Measurements from ENCODE around the gene FBXL17. TPM values are rescaled to one million over a fixed set of nuclear protein-coding genes. Genes with fewer than 3 reads are reported as not detected.

The FBXL17 gene
- total RNA-seq, 5 donors from 2014 or later (not counting 1 experiment from before 2014, with no cell fraction given): 20.4 to 30.1 (median 22.1) TPM

- Histone ChIP-seq H3K27me3 (replicated peaks in 1 of 2; ENCODE audit: control insufficient read depth in 2 of 2, extremely low read depth in 1 of 2, insufficient read depth in 2 of 2, low read length in 1 of 2) (no peaks in the 10 kb centered on the region), H3K27ac (ENCODE audit: low read length) (no peak overlapping the region), H3K4me1 (ENCODE audit: control insufficient read depth in 1 of 2, extremely low read depth in 1 of 2, insufficient read depth in 2 of 2, low read length in 2 of 2) (peaks cover 0 to 28% of the 10 kb centered on the region in 2 experiments), H3K36me3 (ENCODE audit: control insufficient read depth in 2 of 2, extremely low read depth in 1 of 2, insufficient read depth in 1 of 2, low read length in 1 of 2) (no peaks in the 10 kb centered on the region), H3K4me3 (ENCODE audit: control insufficient read depth in 1 of 2, extremely low read depth in 1 of 2, low read length in 1 of 2) (no peak overlapping the region), H3K9me3 (no peaks in the 10 kb centered on the region)
- Mint-ChIP-seq H3K27ac (no peak overlapping the region), H3K4me3 (no peak overlapping the region), H3K4me1 (peaks cover 25 to 33% (median 26%) of the 10 kb centered on the region in 3 donors), H3K36me3 (peaks cover 19% of the 10 kb centered on the region), H3K9me3 (no peaks in the 10 kb centered on the region), H3K27me3 (no peaks in the 10 kb centered on the region)
- no peak for DNase-seq
- ChIA-PET POLR2A (no interaction called here), CTCF (no interaction called here)
- 100% methylated on average over 1 of the region's 1 CpG for whole genome bisulfite sequencing (ENCODE audit: insufficient coverage)
- ATAC-seq (replicated peaks in 1 of 4): no peak
These were observed 433.5 kb downstream of the FBXL17 start for GRCh38 chr5:107948377-107948776.

GRCh38 chr5:107945061-107945460 is 436.8 kb downstream of the FBXL17 start:
- H3K9me3 ChIP-seq: no peaks in the 10 kb centered on the region
- peaks cover 10 to 18% (median 12%) of the 10 kb centered on the region in 3 donors for H3K4me1 Mint-ChIP-seq
- H3K27me3 Mint-ChIP-seq: no peaks in the 10 kb centered on the region
- H3K27me3 ChIP-seq (replicated peaks in 1 of 2; ENCODE audit: control insufficient read depth in 2 of 2, extremely low read depth in 1 of 2, insufficient read depth in 2 of 2, low read length in 1 of 2): no peaks in the 10 kb centered on the region
- H3K4me3 Mint-ChIP-seq: no peak overlapping the region
- WGBS (ENCODE audit: insufficient coverage): no CpG with 5 or more reads among the region's 2 CpGs
- POLR2A ChIA-PET: no interaction called here
- H3K4me3 ChIP-seq (ENCODE audit: control insufficient read depth in 1 of 2, extremely low read depth in 1 of 2, low read length in 1 of 2): no peak overlapping the region
- ATAC-seq (replicated peaks in 1 of 4): no peak
- CTCF ChIA-PET: no interaction called here
- no peak for DNase-seq
- H3K36me3 ChIP-seq (ENCODE audit: control insufficient read depth in 2 of 2, extremely low read depth in 1 of 2, insufficient read depth in 1 of 2, low read length in 1 of 2): no peaks in the 10 kb centered on the region
- peaks cover 0 to 13% of the 10 kb centered on the region in 2 experiments for H3K4me1 ChIP-seq (ENCODE audit: control insufficient read depth in 1 of 2, extremely low read depth in 1 of 2, insufficient read depth in 2 of 2, low read length in 2 of 2)
- no peaks in the 10 kb centered on the region for H3K9me3 Mint-ChIP-seq
- H3K36me3 Mint-ChIP-seq: peaks cover 25% of the 10 kb centered on the region
- no peak overlapping the region for H3K27ac ChIP-seq (ENCODE audit: low read length)
- H3K27ac Mint-ChIP-seq: no peak overlapping the region

- CTCF ChIA-PET: no interaction called here
- peaks cover 0 to 7% (median 1%) of the 10 kb centered on the region in 3 donors for H3K4me1 Mint-ChIP-seq
- no peaks in the 10 kb centered on the region for H3K27me3 Mint-ChIP-seq
- H3K36me3 Mint-ChIP-seq: peaks cover 28% of the 10 kb centered on the region
- H3K9me3 ChIP-seq: no peaks in the 10 kb centered on the region
- H3K4me3 Mint-ChIP-seq: no peak overlapping the region
- no peak overlapping the region for H3K27ac ChIP-seq (ENCODE audit: low read length)
- H3K27me3 ChIP-seq (replicated peaks in 1 of 2; ENCODE audit: control insufficient read depth in 2 of 2, extremely low read depth in 1 of 2, insufficient read depth in 2 of 2, low read length in 1 of 2): no peaks in the 10 kb centered on the region
- H3K36me3 ChIP-seq (ENCODE audit: control insufficient read depth in 2 of 2, extremely low read depth in 1 of 2, insufficient read depth in 1 of 2, low read length in 1 of 2): no peaks in the 10 kb centered on the region
- no peak overlapping the region for H3K4me3 ChIP-seq (ENCODE audit: control insufficient read depth in 1 of 2, extremely low read depth in 1 of 2, low read length in 1 of 2)
- DNase-seq (no peak), ATAC-seq (replicated peaks in 1 of 4) (no peak)
- H3K9me3 Mint-ChIP-seq: no peaks in the 10 kb centered on the region
- peaks cover 0 to 4% of the 10 kb centered on the region in 2 experiments for H3K4me1 ChIP-seq (ENCODE audit: control insufficient read depth in 1 of 2, extremely low read depth in 1 of 2, insufficient read depth in 2 of 2, low read length in 2 of 2)
- POLR2A ChIA-PET: no interaction called here
- H3K27ac Mint-ChIP-seq: no peak overlapping the region
These were observed 438.0 kb downstream of the FBXL17 start for GRCh38 chr5:107943923-107944322.

- H3K36me3 Mint-ChIP-seq: peaks cover 35% of the 10 kb centered on the region
- Histone ChIP-seq H3K4me1 (ENCODE audit: control insufficient read depth in 1 of 2, extremely low read depth in 1 of 2, insufficient read depth in 2 of 2, low read length in 2 of 2) (no peaks in the 10 kb centered on the region), H3K36me3 (ENCODE audit: control insufficient read depth in 2 of 2, extremely low read depth in 1 of 2, insufficient read depth in 1 of 2, low read length in 1 of 2) (no peaks in the 10 kb centered on the region), H3K9me3 (no peaks in the 10 kb centered on the region), H3K27me3 (replicated peaks in 1 of 2; ENCODE audit: control insufficient read depth in 2 of 2, extremely low read depth in 1 of 2, insufficient read depth in 2 of 2, low read length in 1 of 2) (no peaks in the 10 kb centered on the region), H3K27ac (ENCODE audit: low read length) (no peak overlapping the region), H3K4me3 (ENCODE audit: control insufficient read depth in 1 of 2, extremely low read depth in 1 of 2, low read length in 1 of 2) (no peak overlapping the region)
- no peak overlapping the region for H3K4me3 Mint-ChIP-seq
- WGBS (ENCODE audit: insufficient coverage): 100% methylated on average over 1 of the region's 2 CpGs
- no peak for ATAC-seq (replicated peaks in 1 of 4)
- CTCF ChIA-PET: no interaction called here
- no peaks in the 10 kb centered on the region for H3K9me3 Mint-ChIP-seq
- no peaks in the 10 kb centered on the region for H3K4me1 Mint-ChIP-seq
- POLR2A ChIA-PET: interaction anchor here in 1 of 2 donors (0.6 kb wide), 1 partner anchor 23 kb away, joined by 3 read pairs; no protein-coding TSS in a partner anchor
- no peaks in the 10 kb centered on the region for H3K27me3 Mint-ChIP-seq
- no peak overlapping the region for H3K27ac Mint-ChIP-seq
- no peak for DNase-seq
These were observed 440.9 kb downstream of the FBXL17 start for GRCh38 chr5:107941036-107941435.

GRCh38 chr5:107937651-107938355 is 444.1 kb downstream of the FBXL17 start:
- no peak for ATAC-seq (replicated peaks in 1 of 4)
- Histone ChIP-seq H3K27me3 (replicated peaks in 1 of 2; ENCODE audit: control insufficient read depth in 2 of 2, extremely low read depth in 1 of 2, insufficient read depth in 2 of 2, low read length in 1 of 2) (no peaks in the 10 kb centered on the region), H3K36me3 (ENCODE audit: control insufficient read depth in 2 of 2, extremely low read depth in 1 of 2, insufficient read depth in 1 of 2, low read length in 1 of 2) (no peaks in the 10 kb centered on the region), H3K9me3 (no peaks in the 10 kb centered on the region), H3K27ac (ENCODE audit: low read length) (no peak overlapping the region), H3K4me1 (ENCODE audit: control insufficient read depth in 1 of 2, extremely low read depth in 1 of 2, insufficient read depth in 2 of 2, low read length in 2 of 2) (no peaks in the 10 kb centered on the region), H3K4me3 (ENCODE audit: control insufficient read depth in 1 of 2, extremely low read depth in 1 of 2, low read length in 1 of 2) (no peak overlapping the region)
- ChIA-PET CTCF (no interaction called here), POLR2A (no interaction called here)
- Mint-ChIP-seq H3K4me1 (no peaks in the 10 kb centered on the region), H3K9me3 (no peaks in the 10 kb centered on the region), H3K36me3 (peaks cover 39% of the 10 kb centered on the region), H3K27ac (no peak overlapping the region), H3K4me3 (no peak overlapping the region), H3K27me3 (no peaks in the 10 kb centered on the region)
- no peak for DNase-seq
- WGBS (ENCODE audit: insufficient coverage): 73% methylated on average over 3 of the region's 8 CpGs

- Mint-ChIP-seq H3K9me3 (no peaks in the 10 kb centered on the region), H3K27me3 (no peaks in the 10 kb centered on the region), H3K36me3 (peaks cover 41% of the 10 kb centered on the region), H3K4me3 (no peak overlapping the region), H3K27ac (no peak overlapping the region), H3K4me1 (no peaks in the 10 kb centered on the region)
- Histone ChIP-seq H3K36me3 (ENCODE audit: control insufficient read depth in 2 of 2, extremely low read depth in 1 of 2, insufficient read depth in 1 of 2, low read length in 1 of 2) (no peaks in the 10 kb centered on the region), H3K9me3 (no peaks in the 10 kb centered on the region), H3K27me3 (replicated peaks in 1 of 2; ENCODE audit: control insufficient read depth in 2 of 2, extremely low read depth in 1 of 2, insufficient read depth in 2 of 2, low read length in 1 of 2) (no peaks in the 10 kb centered on the region), H3K27ac (ENCODE audit: low read length) (no peak overlapping the region), H3K4me3 (ENCODE audit: control insufficient read depth in 1 of 2, extremely low read depth in 1 of 2, low read length in 1 of 2) (no peak overlapping the region), H3K4me1 (ENCODE audit: control insufficient read depth in 1 of 2, extremely low read depth in 1 of 2, insufficient read depth in 2 of 2, low read length in 2 of 2) (no peaks in the 10 kb centered on the region)
- no peak for ATAC-seq (replicated peaks in 1 of 4)
- WGBS (ENCODE audit: insufficient coverage): no CpG with 5 or more reads among the region's 5 CpGs
- ChIA-PET POLR2A (no interaction called here), CTCF (no interaction called here)
- DNase-seq: no peak
These were observed 444.7 kb downstream of the FBXL17 start for GRCh38 chr5:107937204-107937603.

- ChIA-PET CTCF (no interaction called here), POLR2A (no interaction called here)
- no peak overlapping the region for H3K27ac ChIP-seq (ENCODE audit: low read length)
- DNase-seq (no peak), ATAC-seq (replicated peaks in 1 of 4) (no peak)
- no CpG with 5 or more reads among the region's 1 CpG for WGBS (ENCODE audit: insufficient coverage)
- Mint-ChIP-seq H3K9me3 (no peaks in the 10 kb centered on the region), H3K4me1 (no peaks in the 10 kb centered on the region), H3K36me3 (peaks cover 38% of the 10 kb centered on the region), H3K27me3 (no peaks in the 10 kb centered on the region), H3K4me3 (no peak overlapping the region), H3K27ac (no peak overlapping the region)
- H3K4me1 ChIP-seq (ENCODE audit: control insufficient read depth in 1 of 2, extremely low read depth in 1 of 2, insufficient read depth in 2 of 2, low read length in 2 of 2): no peaks in the 10 kb centered on the region
- no peaks in the 10 kb centered on the region for H3K36me3 ChIP-seq (ENCODE audit: control insufficient read depth in 2 of 2, extremely low read depth in 1 of 2, insufficient read depth in 1 of 2, low read length in 1 of 2)
- H3K4me3 ChIP-seq (ENCODE audit: control insufficient read depth in 1 of 2, extremely low read depth in 1 of 2, low read length in 1 of 2): no peak overlapping the region
- H3K9me3 ChIP-seq: no peaks in the 10 kb centered on the region
- no peaks in the 10 kb centered on the region for H3K27me3 ChIP-seq (replicated peaks in 1 of 2; ENCODE audit: control insufficient read depth in 2 of 2, extremely low read depth in 1 of 2, insufficient read depth in 2 of 2, low read length in 1 of 2)
These were observed 445.4 kb downstream of the FBXL17 start for GRCh38 chr5:107936515-107936914.
